H1 (cell line): Measurements from ENCODE around the gene DPP4. TPM values are rescaled to one million over a fixed set of nuclear protein-coding genes. Genes with fewer than 3 reads are reported as not detected.

Experiments
- CTCF ChIA-PET: fragments of 300-600 bp; sonication (Branson Sonifier 250); formaldehyde crosslinking; loops from one replicate; lab custom pipeline; 2021; ENCODE audit not compliant: partially characterized antibody; lab: Charles Lee
- POLR2A ChIA-PET: fragments of 300-600 bp; sonication (Branson Sonifier 250); formaldehyde crosslinking; loops from one replicate; lab custom pipeline; 2021; ENCODE audit warnings: inconsistent platforms; ENCODE audit not compliant: partially characterized antibody; lab: Charles Lee
- DNase-seq, 2 experiments: peaks; one replicate each; pipeline versions ENCODE4 v3.0.0 to v3.0.0-alpha.2; 2010 to 2022; ENCODE audit warnings: low spot score in 2 of 2, low read depth in 1 of 2, mixed read lengths in 1 of 2
- FAIRE-seq: peaks from 2 replicates; lab custom pipeline; 2011; peaks lifted over from hg19 to GRCh38; lab: Jason Lieb, UNC
- H2AFZ ChIP-seq: 2 replicates; pipeline ENCODE4 v1.8.1; 2012; ENCODE audit warnings: low read length, inconsistent platforms
- H2AK5ac ChIP-seq: 2 replicates; pipeline ENCODE4 v1.6.1; 2013; ENCODE audit warnings: low read depth, low read length
- H2BK120ac ChIP-seq: replicated peaks from 2 replicates; pipeline ENCODE3; 2013; ENCODE audit warnings: low read depth, low read length, inconsistent platforms
- H2BK12ac ChIP-seq: 2 replicates; pipeline ENCODE4 v1.6.1; 2013; ENCODE audit warnings: low read depth, low read length
- H2BK15ac ChIP-seq: 2 replicates; pipeline ENCODE4 v1.6.1; 2013; ENCODE audit warnings: low read length
- H2BK20ac ChIP-seq: 2 replicates; pipeline ENCODE4 v1.6.1; 2013; ENCODE audit warnings: low read length
- H2BK5ac ChIP-seq: 2 replicates; pipeline ENCODE4 v1.6.1; 2013; ENCODE audit warnings: low read depth, low read length
- H3K14ac ChIP-seq: 2 replicates; pipeline ENCODE4 v1.6.1; 2013; ENCODE audit warnings: inconsistent platforms; ENCODE audit not compliant: insufficient read length
- H3K18ac ChIP-seq: 2 replicates; pipeline ENCODE4 v1.6.1; 2013; ENCODE audit warnings: low read length; ENCODE audit errors: extremely low read depth
- H3K23ac ChIP-seq: 2 replicates; pipeline ENCODE4 v1.6.1; 2013; ENCODE audit warnings: inconsistent platforms; ENCODE audit not compliant: insufficient read length
- H3K23me2 ChIP-seq: 2 replicates; pipeline ENCODE4 v1.6.1; 2013; ENCODE audit warnings: low read depth, low read length
- H3K27ac ChIP-seq: 2 replicates; pipeline ENCODE4 v1.6.1; 2011; ENCODE audit warnings: low read depth, low read length, inconsistent platforms
- H3K27me3 ChIP-seq, 4 experiments: replicated peaks in 1 of 4; 1 replicate in 1 of 4; 2 replicates in 3 of 4; pipeline versions ENCODE4 v1.6.1 to v1.8.1; 2011 to 2013; ENCODE audit warnings: low read length in 3 of 4, mild to moderate bottlenecking in 3 of 4, inconsistent platforms in 2 of 4, mixed read lengths in 2 of 4, moderate library complexity in 1 of 4; ENCODE audit not compliant: control insufficient read depth in 3 of 4, insufficient read depth in 3 of 4; ENCODE audit errors: extremely low read depth in 1 of 4
- H3K36me3 ChIP-seq, 4 experiments: 2 replicates each; pipeline versions ENCODE4 v1.6.1 to v1.8.1; 2011 to 2013; ENCODE audit warnings: mild to moderate bottlenecking in 4 of 4, low read length in 3 of 4, moderate library complexity in 2 of 4, control low read depth in 1 of 4, inconsistent platforms in 1 of 4; ENCODE audit not compliant: insufficient read depth in 4 of 4, control insufficient read depth in 2 of 4
- H3K4ac ChIP-seq: replicated peaks from 2 replicates; pipeline ENCODE3; 2013; ENCODE audit warnings: low read length, low read depth, mixed read lengths, inconsistent platforms; ENCODE audit not compliant: insufficient read length
- H3K4me1 ChIP-seq, 4 experiments: replicated peaks in 1 of 4; 1 replicate in 1 of 4; 2 replicates in 3 of 4; pipeline versions ENCODE4 v1.6.1 to v1.8.1; 2011 to 2013; ENCODE audit warnings: low read length in 3 of 4, inconsistent platforms in 2 of 4, mixed read lengths in 1 of 4; ENCODE audit not compliant: insufficient read depth in 4 of 4, control insufficient read depth in 3 of 4
- H3K4me2 ChIP-seq, 2 experiments: 2 replicates each; pipeline versions ENCODE4 v1.6.1 to v1.8.1; 2011 to 2013; ENCODE audit warnings: low read depth in 2 of 2, low read length in 2 of 2, control low read depth in 1 of 2, inconsistent platforms in 1 of 2, mild to moderate bottlenecking in 1 of 2; ENCODE audit not compliant: insufficient read depth in 1 of 2
- H3K4me3 ChIP-seq, 4 experiments: fragments of 200-600, 300-600 bp in 1 of 4; sonication (generic), shearing (Covaris generic), sonication (Bioruptor Twin) in 1 of 4; 2 replicates each; pipeline versions ENCODE4 v1.5.1 to v1.8.1; 2011 to 2016; ENCODE audit warnings: low read length in 4 of 4, low read depth in 3 of 4, control low read depth in 2 of 4, inconsistent platforms in 2 of 4, mild to moderate bottlenecking in 2 of 4, mixed read lengths in 1 of 4, moderate library complexity in 1 of 4; ENCODE audit not compliant: insufficient read depth in 2 of 4; ENCODE audit errors: extremely low read depth in 1 of 4
- H3K56ac ChIP-seq: replicated peaks from 2 replicates; pipeline ENCODE3; 2013; ENCODE audit warnings: low read depth, mild to moderate bottlenecking, mixed read lengths, low read length, inconsistent platforms; ENCODE audit not compliant: insufficient read length
- H3K79me1 ChIP-seq: 2 replicates; pipeline ENCODE4 v1.6.1; 2013; ENCODE audit warnings: low read depth, low read length, control low read depth
- H3K79me2 ChIP-seq, 2 experiments: 2 replicates each; pipeline versions ENCODE4 v1.6.1 to v1.8.1; 2012 to 2013; ENCODE audit warnings: low read length in 2 of 2, mild to moderate bottlenecking in 2 of 2, inconsistent platforms in 1 of 2; ENCODE audit not compliant: insufficient read depth in 2 of 2, control insufficient read depth in 1 of 2
- H3K9ac ChIP-seq, 4 experiments: replicated peaks in 1 of 4; 1 replicate in 1 of 4; 2 replicates in 3 of 4; pipeline versions ENCODE4 v1.6.1 to v1.8.1; 2011 to 2013; ENCODE audit warnings: low read depth in 3 of 4, low read length in 3 of 4, control low read depth in 2 of 4, mild to moderate bottlenecking in 2 of 4, moderate library complexity in 2 of 4, inconsistent platforms in 1 of 4; ENCODE audit errors: extremely low read depth in 1 of 4
- H3K9me3 ChIP-seq, 2 experiments: 2 replicates each; pipeline versions ENCODE4 v1.6.1 to v1.8.1; 2012 to 2013; ENCODE audit warnings: mild to moderate bottlenecking in 2 of 2, moderate library complexity in 2 of 2, control low read depth in 1 of 2, inconsistent platforms in 1 of 2, low read depth in 1 of 2, low read length in 1 of 2, mixed read lengths in 1 of 2; ENCODE audit not compliant: insufficient read depth in 2 of 2
- H4K20me1 ChIP-seq, 2 experiments: replicated peaks in 1 of 2; 2 replicates each; pipeline versions ENCODE3 to v1.8.1; 2011 to 2013; ENCODE audit warnings: inconsistent platforms in 2 of 2, low read length in 2 of 2, mild to moderate bottlenecking in 1 of 2; ENCODE audit not compliant: insufficient read depth in 2 of 2, control insufficient read depth in 1 of 2
- H4K5ac ChIP-seq: 2 replicates; pipeline ENCODE4 v1.6.1; 2013; ENCODE audit warnings: low read length, low read depth, mixed read lengths, inconsistent platforms; ENCODE audit not compliant: insufficient read length
- H4K8ac ChIP-seq: 2 replicates; pipeline ENCODE4 v1.8.0; 2013; ENCODE audit warnings: mild to moderate bottlenecking, moderate library complexity, low read length, inconsistent platforms; ENCODE audit not compliant: insufficient read depth; ENCODE audit errors: extremely low read depth
- H4K91ac ChIP-seq: replicated peaks from 2 replicates; pipeline ENCODE3; 2013; ENCODE audit warnings: low read length, mixed read lengths, inconsistent platforms; ENCODE audit not compliant: insufficient read length
- ASH2L ChIP-seq: fragments of 200-600, 300-600 bp; sonication (generic); IDR thresholded peaks from one replicate; pipeline ENCODE4 v1.7.1; 2017; ENCODE audit warnings: low read length
- HDAC6 ChIP-seq: IDR thresholded peaks from one replicate; pipeline ENCODE4 v1.7.1; 2012; ENCODE audit warnings: low read depth, mild to moderate bottlenecking, inconsistent platforms, low read length, moderate library complexity
- KDM1A ChIP-seq: fragments of 200-600, 300-600 bp; sonication (generic); IDR thresholded peaks from 2 replicates; pipeline ENCODE4 v1.7.1; 2016; ENCODE audit warnings: mild to moderate bottlenecking, low read length, borderline replicate concordance
- NRF1 ChIP-seq: IDR thresholded peaks from 2 replicates; pipeline ENCODE4 v1.6.1; 2011; ENCODE audit warnings: mild to moderate bottlenecking, low read depth, low read length, improper control_type of control experiment
- PHF8 ChIP-seq: fragments of 200-600 bp; sonication (generic); conservative IDR thresholded peaks from 2 replicates; pipeline ENCODE4 v1.7.1; 2012; ENCODE audit warnings: low read depth, mild to moderate bottlenecking, inconsistent platforms, low read length, moderate library complexity
- RAD21 ChIP-seq, 2 experiments: IDR thresholded peaks in 1 of 2; conservative IDR thresholded peaks in 1 of 2; 2 replicates each; pipeline ENCODE4 v1.6.1; 2011; ENCODE audit warnings: low read depth in 2 of 2, low read length in 2 of 2, improper control_type of control experiment in 1 of 2, inconsistent platforms in 1 of 2, mild to moderate bottlenecking in 1 of 2, moderate library complexity in 1 of 2
- TAF1 ChIP-seq: IDR thresholded peaks from 2 replicates; pipeline ENCODE4 v1.6.1; 2011; ENCODE audit warnings: mild to moderate bottlenecking, low read depth, low read length
- TCF12 ChIP-seq: IDR thresholded peaks from 2 replicates; pipeline ENCODE4 v1.6.1; 2011; ENCODE audit warnings: low read depth, mild to moderate bottlenecking, low read length
- WGBS, 2 experiments: shearing (Covaris generic) in 1 of 2; methylation state at CpG; one replicate each; pipeline versions ENCODE4 v1.1.6 to v1.1.7; 2013 to 2015; ENCODE audit warnings: low lambda C conversion rate in 2 of 2, mixed read lengths in 2 of 2, inconsistent platforms in 1 of 2, low coverage in 1 of 2, missing lambda C conversion rate in 1 of 2; ENCODE audit not compliant: insufficient replicate concordance in 2 of 2, insufficient coverage in 1 of 2, insufficient read length in 1 of 2; ENCODE audit errors: extremely low coverage in 1 of 2, missing lambda C conversion rate in 1 of 2; 5-methylcytosine and 5-hydroxymethylcytosine counted together
- polyA plus RNA-seq, 7 experiments: library from polyadenylated mRNA; depleted of rRNA in 3 of 7; stranded (reverse) in 5 of 7; unstranded in 2 of 7; fragments of >200 nt in 5 of 7; fragments of 200-250 nt in 2 of 7; gene quantifications; 1 replicate in 5 of 7; 2 replicates in 1 of 7; 4 replicates in 1 of 7; pipeline versions ENCODE4 v1.2.1 to v1.2.3, GENCODE V29; 2011 to 2013; ENCODE audit warnings: missing spikeins in 2 of 7, mixed read lengths in 2 of 7
- total RNA-seq: library from RNA; stranded (reverse); fragmentation: NEBNext Ultra II Directional; extraction: Animal tissue kit (Norgen Biotek cat#: 25700); gene quantifications from 2 replicates; pipeline ENCODE4 v1.2.1, GENCODE V29; 2021
- TF ChIP-seq, protein P1 (sequence below): IDR thresholded peaks from 2 replicates; pipeline ENCODE4 v1.6.1; 2011; ENCODE audit warnings: low read length, improper control_type of control experiment
- TF ChIP-seq, protein P2 (sequence below), 3 experiments: IDR thresholded peaks; 1 replicate in 2 of 3; 2 replicates in 1 of 3; pipeline versions ENCODE4 v1.5.1 to v1.6.1; 2011; ENCODE audit warnings: low read length in 3 of 3, mild to moderate bottlenecking in 3 of 3, inconsistent platforms in 2 of 3, low read depth in 1 of 3, moderate library complexity in 1 of 3; ENCODE audit not compliant: insufficient read depth in 1 of 3; ENCODE audit errors: control extremely low read depth in 1 of 3

Gene DPP4
- total and polyA plus RNA-seq, 2 of the 8 experiments (the other 6 are each of a cell fraction or from before 2014, with no cell fraction given): 1.3 to 3.1 TPM

DNA sequence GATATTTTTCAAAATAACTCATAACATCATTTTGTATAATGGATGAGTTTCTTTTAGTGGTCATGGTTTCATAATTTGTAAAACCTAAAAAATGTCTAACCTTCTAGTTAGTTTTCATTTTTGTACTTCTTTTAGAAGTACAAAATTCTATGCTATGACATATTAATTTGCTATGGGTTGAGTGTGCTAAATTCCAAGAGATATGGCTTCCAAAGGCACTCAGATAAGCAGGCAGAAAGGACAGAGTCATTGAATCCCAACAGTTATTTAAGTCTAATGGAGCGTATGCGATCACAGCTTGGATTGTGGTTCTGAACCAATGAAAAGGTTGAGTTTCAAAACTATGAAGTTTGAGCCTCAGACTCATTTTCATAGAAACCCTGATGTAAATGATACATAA lies 41.1 kb upstream of the DPP4 start:
- Histone ChIP-seq H4K5ac (no peak overlapping the region), H3K18ac (no peak overlapping the region), H2BK20ac (no peak overlapping the region), H3K27ac (no peak overlapping the region), H4K20me1 (no peaks in the 10 kb centered on the region), H4K8ac (no peak overlapping the region), H3K9ac (no peak overlapping the region), H2BK120ac (no peak overlapping the region), H3K23me2 (no peaks in the 10 kb centered on the region), H3K23ac (no peak overlapping the region), H2BK15ac (no peak overlapping the region), H4K91ac (no peak overlapping the region), H2BK12ac (no peak overlapping the region), H3K27me3 (no peaks in the 10 kb centered on the region), H3K4me2 (no peak overlapping the region), H3K4ac (no peak overlapping the region), H2AFZ (no peak overlapping the region), H3K79me1 (no peaks in the 10 kb centered on the region), H3K4me3 (no peak overlapping the region), H2AK5ac (no peak overlapping the region), H3K9me3 (0 out of 4 replicates have a peak, but pooled peaks cover 0 to 6% of the 10 kb centered on the region in 2 experiments), H3K36me3 (no peaks in the 10 kb centered on the region; a peak in 1 of 8 replicates), H3K79me2 (no peaks in the 10 kb centered on the region), H3K56ac (no peak overlapping the region), H3K14ac (no peak overlapping the region), H3K4me1 (peaks cover 0 to 6% (median 3%) of the 10 kb centered on the region in 4 experiments; a peak in 3 of 7 replicates), H2BK5ac (no peak overlapping the region)
- WGBS, 2 experiments: 98% methylated on average over 2 of the region's 2 CpGs; no CpG with 5 or more reads in 1 of the 2 experiments
- POLR2A ChIA-PET: no interaction called here
- no peak for DNase-seq
- CTCF ChIA-PET: no interaction called here
- no peak for FAIRE-seq
- TF ChIP-seq ASH2L: no peak
- no peak for TF ChIP-seq RAD21 (IDR thresholded peaks at IDR 0.05 in 1 of 2, conservative IDR thresholded peaks at IDR 0.05 in 1 of 2; ENCODE audit: low read depth in 2 of 2, low read length in 2 of 2)
- TF ChIP-seq HDAC6: no peak
- TF ChIP-seq, protein P1, sequence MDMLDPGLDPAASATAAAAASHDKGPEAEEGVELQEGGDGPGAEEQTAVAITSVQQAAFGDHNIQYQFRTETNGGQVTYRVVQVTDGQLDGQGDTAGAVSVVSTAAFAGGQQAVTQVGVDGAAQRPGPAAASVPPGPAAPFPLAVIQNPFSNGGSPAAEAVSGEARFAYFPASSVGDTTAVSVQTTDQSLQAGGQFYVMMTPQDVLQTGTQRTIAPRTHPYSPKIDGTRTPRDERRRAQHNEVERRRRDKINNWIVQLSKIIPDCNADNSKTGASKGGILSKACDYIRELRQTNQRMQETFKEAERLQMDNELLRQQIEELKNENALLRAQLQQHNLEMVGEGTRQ: no peak
- TF ChIP-seq KDM1A: no peak
- TF ChIP-seq, protein P2, sequence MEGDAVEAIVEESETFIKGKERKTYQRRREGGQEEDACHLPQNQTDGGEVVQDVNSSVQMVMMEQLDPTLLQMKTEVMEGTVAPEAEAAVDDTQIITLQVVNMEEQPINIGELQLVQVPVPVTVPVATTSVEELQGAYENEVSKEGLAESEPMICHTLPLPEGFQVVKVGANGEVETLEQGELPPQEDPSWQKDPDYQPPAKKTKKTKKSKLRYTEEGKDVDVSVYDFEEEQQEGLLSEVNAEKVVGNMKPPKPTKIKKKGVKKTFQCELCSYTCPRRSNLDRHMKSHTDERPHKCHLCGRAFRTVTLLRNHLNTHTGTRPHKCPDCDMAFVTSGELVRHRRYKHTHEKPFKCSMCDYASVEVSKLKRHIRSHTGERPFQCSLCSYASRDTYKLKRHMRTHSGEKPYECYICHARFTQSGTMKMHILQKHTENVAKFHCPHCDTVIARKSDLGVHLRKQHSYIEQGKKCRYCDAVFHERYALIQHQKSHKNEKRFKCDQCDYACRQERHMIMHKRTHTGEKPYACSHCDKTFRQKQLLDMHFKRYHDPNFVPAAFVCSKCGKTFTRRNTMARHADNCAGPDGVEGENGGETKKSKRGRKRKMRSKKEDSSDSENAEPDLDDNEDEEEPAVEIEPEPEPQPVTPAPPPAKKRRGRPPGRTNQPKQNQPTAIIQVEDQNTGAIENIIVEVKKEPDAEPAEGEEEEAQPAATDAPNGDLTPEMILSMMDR (IDR thresholded peaks at IDR 0.05; ENCODE audit: control extremely low read depth in 1 of 3, insufficient read depth in 1 of 3, low read depth in 1 of 3, low read length in 3 of 3): no peak
- no peak for TF ChIP-seq TCF12
- TF ChIP-seq PHF8: no peak
- TF ChIP-seq TAF1: no peak
- no peak for TF ChIP-seq NRF1
